GM08714 (cell line): Measurements from ENCODE around the gene HOXA9.
A peak's percentile ranks its signal among the peaks of the same experiment; 100 is the strongest.

ENCODE experiments used
- H3K4me3 ChIP-seq: fragments of 200-500 bp; sonication (Bioruptor generic); 2 replicates; pipeline ENCODE4 v1.5.1; 2014; ENCODE audit warnings: mild to moderate bottlenecking, low read length, inconsistent platforms
- ZNF274 ChIP-seq: IDR thresholded peaks from 2 replicates; pipeline ENCODE4 v1.6.1; 2012; ENCODE audit warnings: mild to moderate bottlenecking, low read depth, low read length

Gene HOXA9

DNA sequence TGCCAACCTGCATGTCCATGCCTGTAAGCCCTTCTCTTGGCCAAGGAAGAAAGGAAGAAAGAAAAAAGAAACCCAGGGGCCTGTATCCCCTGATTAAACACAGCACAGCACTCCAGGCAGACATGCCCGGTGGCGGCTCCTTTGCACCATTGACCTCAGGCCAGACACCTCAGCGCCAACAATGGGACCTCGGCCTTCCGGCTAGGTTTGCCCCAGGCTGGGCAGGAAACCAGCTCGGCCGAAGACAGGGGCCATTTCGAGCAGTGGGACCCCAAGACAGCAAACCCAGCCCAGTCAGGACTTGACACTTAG is 5.9 kb upstream of the HOXA9 start:
- H3K4me3 ChIP-seq = no peak overlapping the region; the same call in 1 of the 2 replicates
- TF ChIP-seq ZNF274 = no peak

DNA sequence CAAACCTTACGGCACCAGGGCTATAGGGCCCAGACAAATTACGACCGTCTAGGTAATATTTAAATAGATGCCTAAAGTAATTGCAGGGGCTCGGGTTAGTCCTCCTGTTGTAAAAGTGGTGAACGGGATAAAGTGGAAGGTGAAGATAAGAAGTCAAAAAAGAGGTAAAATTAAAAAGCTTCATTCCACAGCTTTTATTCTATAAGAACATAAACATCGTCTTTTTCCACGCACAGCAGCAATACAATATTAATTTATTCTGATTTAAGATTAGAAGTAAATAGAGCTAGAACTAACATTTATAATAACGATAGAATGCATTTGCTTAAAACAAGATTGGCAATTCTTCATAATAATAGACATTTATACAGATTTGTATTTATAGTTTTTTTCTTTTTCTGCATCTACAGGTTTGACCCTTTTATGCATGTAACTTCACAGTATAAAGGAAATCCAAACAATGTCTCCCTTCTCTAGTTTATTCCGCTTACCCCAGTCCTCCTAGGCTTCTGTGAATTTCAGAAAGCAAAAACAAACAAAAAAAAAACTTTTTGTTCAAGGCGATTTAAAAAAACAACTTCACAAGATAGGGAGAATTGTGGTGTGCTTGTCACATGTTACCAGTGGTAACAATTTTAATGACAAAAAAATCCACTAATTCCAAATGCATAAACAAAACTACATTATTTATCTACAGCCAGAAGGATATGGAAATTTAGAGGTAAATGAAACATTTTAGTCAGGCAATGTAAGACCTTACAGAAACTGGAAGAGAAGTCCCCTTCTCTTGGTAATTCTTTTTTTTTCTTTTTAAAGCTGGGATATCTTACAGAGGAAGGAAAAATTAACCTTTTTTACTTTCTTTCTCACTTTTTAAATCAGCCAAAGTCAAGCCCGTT is 5.3 kb upstream of the HOXA9 start:
- H3K4me3 ChIP-seq = no peak overlapping the region; the same call in 1 of the 2 replicates
- TF ChIP-seq ZNF274 = no peak

DNA sequence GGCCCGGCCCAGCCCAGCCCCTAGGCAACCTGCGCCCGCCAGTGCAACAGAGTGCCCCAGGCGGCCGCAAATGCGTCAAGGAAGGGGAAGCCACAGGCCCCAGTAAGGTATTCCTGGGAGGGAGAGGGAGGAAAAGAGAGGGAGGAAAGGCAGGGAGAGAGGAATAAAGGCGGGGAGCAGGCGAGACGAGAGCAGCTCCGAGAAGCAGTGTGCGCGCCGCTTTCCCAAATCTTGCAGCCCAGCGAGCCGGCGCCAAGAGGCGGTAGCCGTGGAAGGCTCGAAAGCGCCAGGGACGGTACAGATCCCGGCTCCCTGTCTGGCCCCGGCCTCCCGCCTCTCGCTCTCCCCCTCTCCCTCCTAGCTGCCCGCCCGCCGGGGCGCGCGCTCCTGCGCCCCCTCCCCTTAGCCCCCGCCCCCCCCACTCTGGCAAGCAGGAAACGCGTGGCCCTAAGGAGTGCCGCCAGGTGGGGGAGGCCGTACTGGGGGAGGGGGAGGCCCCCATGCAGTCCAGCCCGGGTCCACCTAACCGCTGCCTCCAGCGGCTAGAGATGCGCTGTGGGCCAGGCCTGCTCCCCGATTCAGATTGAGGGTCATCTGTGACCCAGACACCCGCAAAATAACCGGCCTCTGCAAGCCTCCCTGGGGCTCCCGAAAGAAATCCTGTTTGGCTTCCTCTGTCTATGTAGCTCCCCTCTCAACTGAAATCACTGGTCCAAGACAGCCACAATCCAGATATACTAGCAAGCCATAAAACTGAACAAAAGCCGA is 4.5 kb upstream of the HOXA9 start:
- TF ChIP-seq ZNF274 = no peak
- no peak overlapping the region; the same call in 1 of the 2 replicates for H3K4me3 ChIP-seq

DNA sequence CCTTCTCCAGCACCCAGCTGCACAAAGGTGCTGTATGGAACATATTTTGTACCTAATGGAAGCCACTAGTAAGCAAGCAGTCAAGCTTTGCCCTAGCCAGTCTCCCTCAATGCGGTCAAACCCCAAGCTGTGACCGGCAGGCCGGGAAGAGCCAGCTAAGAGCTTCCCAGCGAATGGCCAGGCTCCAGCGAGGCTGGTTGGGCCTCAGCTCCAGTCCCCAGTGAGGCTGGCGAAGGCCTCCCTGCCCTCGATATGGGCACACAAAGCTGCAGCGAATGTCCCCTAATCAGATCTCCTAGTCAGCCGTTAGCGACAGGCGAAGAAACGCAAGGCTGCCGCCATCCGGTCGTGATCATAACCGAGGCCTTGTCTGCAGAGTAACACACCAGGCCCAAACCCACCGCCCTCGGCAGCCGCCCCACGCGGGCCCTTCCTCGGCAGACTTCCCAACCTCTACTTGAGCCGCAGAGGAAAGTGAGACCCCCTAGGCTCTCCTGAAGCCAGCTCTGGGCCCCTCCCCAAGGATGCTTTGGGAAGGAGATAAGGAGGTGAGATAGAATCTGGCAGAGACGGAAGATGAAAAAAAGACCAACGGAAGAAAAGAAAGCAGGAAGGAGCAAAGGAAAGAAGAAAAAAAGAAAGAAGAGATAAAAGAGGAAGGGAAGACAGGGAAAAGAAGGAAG is 3.1 kb upstream of the HOXA9 start:
- TF ChIP-seq ZNF274 = no peak
- H3K4me3 ChIP-seq = no peak overlapping the region; the same call in 1 of the 2 replicates

DNA sequence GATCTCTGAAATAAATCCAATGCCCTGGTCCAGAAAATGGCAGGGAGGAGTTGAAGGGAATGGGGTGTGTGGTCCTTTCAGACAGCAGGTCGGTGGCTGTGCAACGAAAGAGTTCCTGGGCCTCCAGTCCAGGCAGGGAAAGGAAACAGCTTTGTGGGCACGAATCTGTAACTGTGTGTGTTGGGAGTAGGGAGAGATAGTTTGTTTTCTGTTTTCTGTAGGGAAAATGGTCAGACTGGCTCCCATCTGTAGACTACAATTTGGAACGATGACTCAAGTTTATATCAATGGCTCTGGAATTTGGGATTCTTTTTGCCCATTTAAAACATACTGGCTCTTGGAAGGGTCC is 2.6 kb upstream of the HOXA9 start:
- no peak for TF ChIP-seq ZNF274
- H3K4me3 ChIP-seq = no peak overlapping the region

DNA sequence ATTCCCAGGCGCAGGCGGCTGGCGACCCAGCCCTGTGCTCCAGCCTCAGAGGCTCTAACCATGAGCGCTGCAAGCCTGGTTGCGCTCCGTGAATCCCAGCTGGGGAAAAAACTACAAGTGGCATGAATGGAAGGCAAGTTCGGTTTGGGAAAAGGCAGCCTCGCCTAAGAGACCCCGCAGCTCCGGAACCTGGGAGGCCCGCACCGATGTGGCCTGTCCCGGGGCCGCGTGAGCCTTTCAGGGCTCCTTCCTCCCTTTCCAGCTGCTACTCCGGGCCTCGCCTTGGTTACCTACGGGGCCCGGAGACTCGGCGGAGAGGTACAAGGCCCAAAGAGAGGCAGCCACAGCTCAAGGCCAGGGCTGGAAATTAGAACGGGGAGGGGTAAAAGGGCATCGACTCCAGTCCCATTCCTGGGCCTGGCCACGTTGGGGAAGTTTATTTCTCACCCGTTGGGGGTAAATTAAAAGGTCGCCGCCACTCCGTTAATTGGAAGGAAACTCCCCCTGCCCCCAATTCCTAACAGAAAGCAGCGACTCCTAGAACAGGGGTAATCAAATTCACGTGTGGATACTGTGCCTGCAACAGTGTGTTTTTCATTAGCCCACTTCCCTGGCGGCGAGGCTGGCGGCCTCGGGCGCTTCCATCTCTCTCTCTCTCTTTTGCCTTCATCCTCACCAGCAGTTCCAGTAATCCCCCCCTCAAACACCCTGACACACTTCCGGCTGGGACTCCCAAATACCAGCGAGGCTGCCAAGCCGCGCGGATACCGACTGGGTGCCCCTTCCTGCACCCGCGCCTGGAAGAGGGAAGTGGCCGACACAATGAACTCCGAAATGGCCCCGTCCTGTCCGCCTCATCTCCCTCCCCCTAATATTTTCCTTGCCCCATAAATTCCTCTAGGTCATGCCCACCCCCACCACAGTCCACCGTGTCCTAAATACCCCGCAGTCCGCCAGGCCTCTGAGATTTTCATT is 1.5 kb upstream of the HOXA9 start:
- no peak for TF ChIP-seq ZNF274
- no peak overlapping the region for H3K4me3 ChIP-seq

DNA sequence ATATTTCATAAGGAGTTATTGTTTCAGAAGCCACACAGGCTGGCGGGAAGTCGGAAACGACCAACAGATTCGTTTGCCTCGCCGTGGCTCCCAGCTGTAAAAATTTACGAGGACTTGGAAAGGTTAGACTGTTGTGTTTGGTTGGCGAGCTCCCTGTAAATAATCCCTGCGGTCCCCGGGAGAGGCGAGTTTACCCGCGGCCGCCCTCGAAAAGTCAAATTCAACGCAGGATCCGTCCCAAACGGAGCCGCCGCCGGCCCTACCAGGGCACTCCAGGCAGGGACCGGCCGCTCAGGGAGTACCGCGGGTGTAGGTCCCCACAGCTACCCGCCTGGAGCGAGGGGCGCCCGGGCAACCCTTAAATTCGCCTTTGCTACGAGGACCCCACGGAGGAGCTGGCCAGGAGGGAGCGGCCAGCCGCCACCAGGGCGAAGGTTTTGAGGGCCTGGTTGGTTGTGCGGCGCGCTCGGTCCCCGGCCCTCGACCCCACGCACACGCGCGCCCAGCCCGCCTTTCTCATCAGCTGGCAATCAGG is 726 bp upstream of the HOXA9 start:
- no peak for TF ChIP-seq ZNF274
- H3K4me3 ChIP-seq = no peak overlapping the region

DNA sequence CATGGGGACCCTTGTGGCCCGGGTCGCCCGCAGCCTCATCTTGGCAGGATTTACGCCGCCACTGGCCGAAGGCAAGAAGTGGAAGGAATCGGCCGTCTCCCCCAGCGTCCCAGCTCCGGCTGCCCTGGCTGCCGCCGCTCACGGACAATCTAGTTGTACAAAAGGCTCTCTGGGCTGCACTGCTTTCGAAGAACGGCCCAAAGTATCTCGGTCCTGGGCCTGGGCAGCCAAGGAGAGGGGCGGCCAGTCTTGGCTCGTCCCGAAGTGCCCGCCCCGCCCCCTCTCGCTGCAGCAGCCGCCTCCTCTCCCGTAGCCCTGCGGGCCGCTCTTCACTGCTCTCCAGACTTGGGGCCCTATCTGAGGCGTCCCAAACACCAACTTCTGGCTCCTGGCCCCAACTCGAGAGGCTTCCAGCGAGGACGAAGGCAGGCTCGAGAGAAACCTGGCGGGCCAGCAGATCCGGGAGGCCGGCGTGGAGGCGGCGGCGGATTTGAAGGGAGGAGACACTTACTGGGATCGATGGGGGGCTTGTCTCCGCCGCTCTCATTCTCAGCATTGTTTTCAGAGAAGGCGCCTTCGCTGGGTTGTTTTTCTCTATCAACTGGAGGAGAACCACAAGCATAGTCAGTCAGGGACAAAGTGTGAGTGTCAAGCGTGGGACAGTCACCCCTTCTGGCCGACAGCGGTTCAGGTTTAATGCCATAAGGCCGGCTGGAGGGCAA is 809 bp downstream of the HOXA9 start:
- peak overlapping the region; percentile 26 for H3K4me3 ChIP-seq
- TF ChIP-seq ZNF274 = no peak

DNA sequence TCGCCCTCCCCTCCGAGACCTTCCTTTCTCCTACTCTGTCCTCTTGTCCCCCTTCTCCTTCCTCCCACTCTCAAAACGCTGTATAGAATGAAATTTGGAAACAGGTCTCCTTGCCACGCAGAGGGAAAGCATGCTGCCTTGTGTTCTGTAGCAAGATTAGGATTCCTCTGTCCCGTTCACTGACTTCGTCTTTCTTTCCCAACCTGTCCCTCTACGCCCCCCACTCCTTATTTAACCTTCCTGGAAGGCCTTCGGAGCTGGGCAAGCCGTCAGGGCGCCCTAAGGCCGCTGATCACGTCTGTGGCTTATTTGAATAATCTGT is 1.3 kb downstream of the HOXA9 start:
- H3K4me3 ChIP-seq = no peak overlapping the region; the same call in 1 of the 2 replicates
- no peak for TF ChIP-seq ZNF274

DNA sequence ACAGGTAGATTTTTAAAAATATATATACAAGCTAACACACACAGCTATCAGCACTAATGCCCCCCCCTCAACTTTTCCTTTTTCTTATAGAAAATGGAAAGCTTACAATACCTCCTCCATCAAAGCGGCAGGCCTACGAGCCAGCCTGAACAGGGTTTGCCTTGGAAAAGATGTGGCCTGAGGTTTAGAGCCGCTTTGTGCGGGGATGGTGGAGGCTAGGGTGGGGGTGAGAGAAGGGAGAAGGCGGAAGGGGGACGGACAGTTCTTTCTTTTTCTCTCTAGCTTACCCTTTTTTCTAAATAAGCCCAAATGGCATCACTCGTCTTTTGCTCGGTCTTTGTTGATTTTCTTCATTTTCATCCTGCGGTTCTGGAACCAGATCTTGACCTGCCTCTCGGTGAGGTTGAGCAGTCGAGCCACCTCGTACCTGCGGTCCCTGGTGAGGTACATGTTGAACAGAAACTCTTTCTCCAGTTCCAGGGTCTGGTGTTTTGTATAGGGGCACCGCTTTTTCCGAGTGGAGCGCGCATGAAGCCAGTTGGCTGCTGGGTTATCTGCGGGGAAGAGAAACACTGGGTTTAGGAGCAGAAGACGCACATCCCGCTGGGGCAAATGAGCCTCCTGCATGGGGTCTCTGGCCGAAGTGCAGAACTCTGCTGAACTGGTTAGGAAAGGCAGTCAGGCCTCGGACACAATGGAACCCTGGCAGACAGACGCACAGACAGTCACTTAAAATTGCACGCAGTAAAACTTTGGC is 1.9 kb downstream of the HOXA9 start:
- H3K4me3 ChIP-seq = no peak overlapping the region; the same call in 1 of the 2 replicates
- TF ChIP-seq ZNF274 = no peak

DNA sequence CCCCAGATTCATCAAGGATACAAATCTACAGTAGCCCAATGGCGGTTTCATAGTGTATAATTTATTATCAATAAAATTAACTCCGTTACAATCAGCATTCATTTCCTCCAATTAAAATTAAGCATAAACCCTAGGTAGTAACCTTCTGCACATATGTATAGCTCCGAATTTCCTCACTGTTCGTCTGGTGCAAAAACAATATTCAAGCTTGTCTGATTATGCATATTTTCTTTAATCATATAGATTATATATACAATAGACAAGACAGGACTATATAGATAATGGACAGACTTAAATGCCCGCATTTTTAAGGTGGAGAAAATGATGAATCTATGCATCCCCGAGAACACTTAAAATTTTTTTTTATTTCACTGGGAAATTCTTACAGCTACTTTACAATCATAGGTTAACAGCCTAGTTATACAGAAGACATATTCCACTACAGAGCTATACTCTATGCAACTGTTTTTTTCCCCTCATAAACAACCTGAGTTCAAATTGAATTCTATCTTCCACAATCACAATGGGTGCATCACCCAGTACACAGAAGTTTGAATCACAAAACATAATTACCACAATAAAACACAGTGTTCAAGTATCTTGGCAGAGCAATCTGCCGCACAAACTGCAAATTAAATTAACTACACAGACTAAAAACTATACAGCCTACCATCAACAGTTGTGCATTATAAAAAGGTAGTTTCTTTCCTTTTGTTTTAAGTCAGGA is 2.6 kb downstream of the HOXA9 start:
- no peak for TF ChIP-seq ZNF274
- no peak overlapping the region; the same call in 1 of the 2 replicates for H3K4me3 ChIP-seq
